HepG2 (cell line): ENCODE measurements around the gene R3HDM4. TPM values are rescaled to one million over a fixed set of nuclear protein-coding genes. Genes with fewer than 3 reads are reported as not detected.

ENCODE experiments used
- AHR ChIP-seq: IDR thresholded peaks from 2 replicates; pipeline ENCODE4 v1.6.1; 2018; ENCODE audit warnings: missing genetic modification reagents, missing compliant biosample characterization
- AKNA ChIP-seq: sonication (generic); formaldehyde crosslinking; IDR thresholded peaks from 2 replicates; pipeline ENCODE4 v1.4.0; 2020; ENCODE audit warnings: missing genetic modification reagents, borderline replicate concordance
- ASH2L ChIP-seq: fragments of 300-600, 200-600 bp; sonication (generic); IDR thresholded peaks from 2 replicates; pipeline ENCODE4 v1.7.0; 2017; ENCODE audit warnings: low read depth, mild to moderate bottlenecking, moderate library complexity, mixed read lengths, low read length; ENCODE audit not compliant: insufficient read length
- ATF3 ChIP-seq: sonication (generic); formaldehyde crosslinking; IDR thresholded peaks from 2 replicates; pipeline ENCODE4 v1.4.0; 2020; ENCODE audit warnings: missing genetic modification reagents
- BATF2 ChIP-seq: sonication (generic); formaldehyde crosslinking; IDR thresholded peaks from 2 replicates; pipeline ENCODE4 v1.8.0; 2022; ENCODE audit warnings: mild to moderate bottlenecking, missing genetic modification reagents, moderate library complexity
- BRD4 ChIP-seq: sonication (generic); formaldehyde crosslinking; IDR thresholded peaks from 2 replicates; pipeline ENCODE4 v1.4.0; 2020; ENCODE audit warnings: missing genetic modification reagents
- CBX1 ChIP-seq: IDR thresholded peaks from one replicate; pipeline ENCODE4 v1.6.1; 2016; ENCODE audit warnings: antibody characterized with exemption, low read depth
- CREBL2 ChIP-seq: sonication (generic); formaldehyde crosslinking; IDR thresholded peaks from 2 replicates; pipeline ENCODE4 v1.8.1; 2023; ENCODE audit warnings: missing genetic modification reagents, mild to moderate bottlenecking, borderline replicate concordance
- FOXJ3 ChIP-seq: sonication (generic); formaldehyde crosslinking; IDR thresholded peaks from 2 replicates; pipeline ENCODE4 v1.4.0; 2020; ENCODE audit warnings: missing genetic modification reagents, mild to moderate bottlenecking, borderline replicate concordance
- GABPB1 ChIP-seq: IDR thresholded peaks from 2 replicates; pipeline ENCODE4 v1.6.1; 2016; ENCODE audit warnings: mild to moderate bottlenecking, missing genetic modification reagents, moderate library complexity, missing compliant biosample characterization
- GATAD1 ChIP-seq: IDR thresholded peaks from 2 replicates; pipeline ENCODE4 v1.6.1; 2016; ENCODE audit warnings: missing genetic modification reagents, missing compliant biosample characterization
- GMEB2 ChIP-seq: IDR thresholded peaks from 2 replicates; pipeline ENCODE4 v1.6.1; 2016; ENCODE audit warnings: missing biosample characterization, missing genetic modification reagents, low read depth
- HMGA1 ChIP-seq: sonication (generic); formaldehyde crosslinking; conservative IDR thresholded peaks from 2 replicates; pipeline ENCODE4 v1.4.0; 2020; ENCODE audit warnings: missing genetic modification reagents
- JUNB ChIP-seq: sonication (generic); formaldehyde crosslinking; IDR thresholded peaks from 2 replicates; pipeline ENCODE4 v1.8.0; 2022; ENCODE audit warnings: missing genetic modification reagents, mild to moderate bottlenecking, borderline replicate concordance
- MED13 ChIP-seq: sonication (generic); formaldehyde crosslinking; IDR thresholded peaks from 2 replicates; pipeline ENCODE4 v1.5.0; 2020; ENCODE audit warnings: missing genetic modification reagents
- SMARCE1 ChIP-seq: fragments of 450-650 bp; IDR thresholded peaks from 2 replicates; pipeline ENCODE4 v1.6.1; 2017; ENCODE audit warnings: borderline replicate concordance
- STAG1 ChIP-seq: sonication (generic); formaldehyde crosslinking; IDR thresholded peaks from 2 replicates; pipeline ENCODE4 v1.4.0; 2020; ENCODE audit warnings: missing genetic modification reagents
- TEAD2 ChIP-seq: sonication (generic); formaldehyde crosslinking; IDR thresholded peaks from 2 replicates; pipeline ENCODE4 v1.9.0; 2021; ENCODE audit warnings: missing genetic modification reagents
- ZNF235 ChIP-seq: sonication (generic); formaldehyde crosslinking; IDR thresholded peaks from 2 replicates; pipeline ENCODE4 v1.8.1; 2023; ENCODE audit warnings: mild to moderate bottlenecking, missing genetic modification reagents, borderline replicate concordance
- ZNF256 ChIP-seq: sonication (generic); formaldehyde crosslinking; conservative IDR thresholded peaks from 2 replicates; pipeline ENCODE4 v1.4.0; 2020; ENCODE audit warnings: missing genetic modification reagents
- ZNF607 ChIP-seq: sonication (generic); formaldehyde crosslinking; IDR thresholded peaks from 2 replicates; pipeline ENCODE4 v1.5.1; 2020; ENCODE audit warnings: missing genetic modification reagents, mild to moderate bottlenecking, borderline replicate concordance
- ZSCAN9 ChIP-seq: IDR thresholded peaks from 2 replicates; pipeline ENCODE4 v1.6.1; 2016; ENCODE audit warnings: borderline replicate concordance
- polyA plus RNA-seq, 8 experiments: library from polyadenylated mRNA; depleted of rRNA in 3 of 8; stranded (reverse) in 7 of 8; unstranded in 1 of 8; fragments of >200 nt; fragmentation: Illumina TruSeq in 4 of 8; extraction: Trizol in 4 of 8; gene quantifications; 2 replicates each; pipeline versions ENCODE4 v1.2.1 to v1.2.3, GENCODE V29; 2011 to 2016; ENCODE audit warnings: low read depth in 4 of 8, missing spikeins in 1 of 8, mixed read lengths in 1 of 8; ENCODE audit not compliant: insufficient read depth in 1 of 8
- total RNA-seq, 5 experiments: library from RNA; depleted of rRNA; stranded (reverse); fragments of >200 nt; fragmentation: Illumina TruSeq; extraction: Trizol; gene quantifications; 2 replicates each; pipeline ENCODE4 v1.2.3, GENCODE V29; 2016; ENCODE audit warnings: low read depth in 1 of 5

The R3HDM4 gene
- total and polyA plus RNA-seq, 2 of the 13 experiments (the other 11 are each of a cell fraction or from before 2014, with no cell fraction given): 26.2 to 26.9 TPM

- TF ChIP-seq JUNB (CRISPR knock-in tag): no peak
- TF ChIP-seq ZNF256 (CRISPR knock-in tag): no peak
- TF ChIP-seq GABPB1: peak; percentile 65; the same call in 1 of the 2 replicates
- no peak for TF ChIP-seq ASH2L
- no peak for TF ChIP-seq CREBL2 (CRISPR knock-in tag)
- 0 out of 2 replicates have a peak, but pooled peaks have one; percentile 21 for TF ChIP-seq AHR
- no peak for TF ChIP-seq BATF2
- no peak for TF ChIP-seq FOXJ3 (CRISPR knock-in tag)
- no peak for TF ChIP-seq BRD4 (CRISPR knock-in tag)
- no peak for TF ChIP-seq ZNF607 (CRISPR knock-in tag)
- no peak for TF ChIP-seq GMEB2 (CRISPR knock-in tag)
- no peak for TF ChIP-seq ZNF235 (CRISPR knock-in tag)
- TF ChIP-seq CBX1: no peak
- TF ChIP-seq TEAD2 (CRISPR knock-in tag): no peak
- TF ChIP-seq AKNA (CRISPR knock-in tag): no peak
- TF ChIP-seq HMGA1 (CRISPR knock-in tag): no peak
- TF ChIP-seq GATAD1 (CRISPR knock-in tag): no peak
- no peak for TF ChIP-seq ZSCAN9 (CRISPR knock-in tag)
- TF ChIP-seq SMARCE1: no peak
- TF ChIP-seq ATF3 (CRISPR knock-in tag): no peak
- TF ChIP-seq MED13 (CRISPR knock-in tag): 0 out of 2 replicates have a peak, but pooled peaks have one; percentile 23
- TF ChIP-seq STAG1 (CRISPR knock-in tag): 0 out of 2 replicates have a peak, but pooled peaks have one; percentile 5
These were observed 19.9 kb upstream of the R3HDM4 start (continued) for GRCh38 chr19:932648-933552.
